HepG2 (cell line): ENCODE results near the gene ACAD8.

Source experiments
- ARHGAP35 ChIP-seq: sonication (generic); formaldehyde crosslinking; IDR thresholded peaks from 2 replicates; pipeline ENCODE4 v1.9.0; 2022; ENCODE audit warnings: mild to moderate bottlenecking, inconsistent platforms, moderate library complexity, missing genetic modification reagents, borderline replicate concordance
- CEBPB ChIP-seq: IDR thresholded peaks from 2 replicates; pipeline ENCODE4 v1.6.1; 2011; ENCODE audit warnings: low read depth, low read length, improper control_type of control experiment, borderline replicate concordance
- JUNB ChIP-seq: sonication (generic); formaldehyde crosslinking; IDR thresholded peaks from 2 replicates; pipeline ENCODE4 v1.8.0; 2022; ENCODE audit warnings: missing genetic modification reagents, mild to moderate bottlenecking, borderline replicate concordance
- JUND ChIP-seq: sonication (generic); formaldehyde crosslinking; IDR thresholded peaks from 2 replicates; pipeline ENCODE4 v1.8.0; 2022; ENCODE audit warnings: mild to moderate bottlenecking, missing genetic modification reagents
- TEAD2 ChIP-seq: sonication (generic); formaldehyde crosslinking; IDR thresholded peaks from 2 replicates; pipeline ENCODE4 v1.9.0; 2021; ENCODE audit warnings: missing genetic modification reagents
- ZFP36 ChIP-seq: fragments of 150-350 bp; IDR thresholded peaks from 2 replicates; pipeline ENCODE4 v1.6.1; 2018; ENCODE audit warnings: borderline replicate concordance, low read length, low read depth; ENCODE audit not compliant: partially characterized antibody

- TF ChIP-seq ZFP36: no peak
- no peak for TF ChIP-seq JUNB (CRISPR knock-in tag)
- TF ChIP-seq JUND (CRISPR knock-in tag): no peak
- TF ChIP-seq TEAD2 (CRISPR knock-in tag): no peak
- no peak for TF ChIP-seq CEBPB
- no peak for TF ChIP-seq ARHGAP35 (CRISPR knock-in tag)
Measured at GRCh38 chr11:134266440-134266839, 13.1 kb downstream of the ACAD8 start.
